ENCODE results near the gene TLNRD1. TPM values are rescaled to one million over a fixed set of nuclear protein-coding genes. Genes with fewer than 3 reads are reported as not detected.

Gene TLNRD1
- total RNA-seq, 1 experiment from 2014 or later = 19.3 TPM

- Histone ChIP-seq H3K4me1 (ENCODE audit: insufficient read depth, low read length) (no peaks in the 10 kb centered on the region), H3K9ac (ENCODE audit: extremely low read depth, insufficient read length, low read length) (no peak overlapping the region), H4K91ac (ENCODE audit: insufficient read length, low read depth, low read length) (no peak overlapping the region), H3K4me2 (ENCODE audit: insufficient read depth, insufficient read length, low read length) (no peak overlapping the region), H3T11ph (ENCODE audit: low read length) (no peak overlapping the region), H2BK20ac (ENCODE audit: low read depth, low read length, poor library complexity, severe bottlenecking) (no peak overlapping the region), H2BK15ac (ENCODE audit: low read depth, low read length) (no peak overlapping the region), H2AK5ac (ENCODE audit: insufficient read length, low read length) (no peak overlapping the region), H4K8ac (replicated peaks; ENCODE audit: insufficient read length, low read depth, low read length) (no peak overlapping the region), H3K79me1 (ENCODE audit: insufficient read depth, low read depth, low read length, poor library complexity, severe bottlenecking) (no peaks in the 10 kb centered on the region), H3K9me3 (ENCODE audit: control insufficient read depth, low read depth, low read length) (no peaks in the 10 kb centered on the region), H3K18ac (ENCODE audit: insufficient read length, low read depth, low read length) (no peak overlapping the region), H3K27ac (ENCODE audit: insufficient read length, low read depth, low read length) (no peak overlapping the region), H3K79me2 (ENCODE audit: insufficient read depth, low read length) (no peaks in the 10 kb centered on the region), H2BK5ac (ENCODE audit: insufficient read length, low read length) (no peak overlapping the region), H3K14ac (ENCODE audit: insufficient read depth, low read length) (no peak overlapping the region), H4K5ac (ENCODE audit: insufficient read length, low read depth, low read length) (no peak overlapping the region), H2BK12ac (ENCODE audit: insufficient read length, low read depth, low read length) (no peak overlapping the region), H3K23me2 (ENCODE audit: insufficient read length, low read depth, low read length, poor library complexity, severe bottlenecking) (no peaks in the 10 kb centered on the region), H3K27me3 (ENCODE audit: insufficient read depth, low read length) (no peaks in the 10 kb centered on the region), H2AFZ (ENCODE audit: low read length) (no peak overlapping the region), H4K20me1 (ENCODE audit: control insufficient read depth, insufficient read depth, insufficient read length) (no peaks in the 10 kb centered on the region), H3K4ac (ENCODE audit: low read depth, low read length) (no peak overlapping the region), H3K23ac (ENCODE audit: insufficient read length, low read depth, low read length) (no peak overlapping the region), H2BK120ac (ENCODE audit: low read depth, low read length, poor library complexity, severe bottlenecking) (no peak overlapping the region), H3K56ac (ENCODE audit: insufficient read length, low read depth, low read length) (no peak overlapping the region)
- H3K4me3 Mint-ChIP-seq = no peak overlapping the region
- no peaks in the 10 kb centered on the region for H3K4me1 Mint-ChIP-seq
- no peaks in the 10 kb centered on the region; the same call in 1 of the 2 replicates for H3K27me3 Mint-ChIP-seq (ENCODE audit: low read depth)
- H3K27ac Mint-ChIP-seq = no peak overlapping the region; a peak in 1 of 7 replicates
- H3K36me3 Mint-ChIP-seq (ENCODE audit: insufficient read depth in 1 of 3, low read depth in 3 of 3) = no peaks in the 10 kb centered on the region
- no CpG with 5 or more reads among the region's 14 CpGs for WGBS (ENCODE audit: extremely low coverage, insufficient read length, low lambda C conversion rate)
- no peak for TF ChIP-seq CTCF (conservative IDR thresholded peaks at IDR 0.05)
- no peak for DNase-seq
- H3K9me3 Mint-ChIP-seq = no peaks in the 10 kb centered on the region
These were observed 37.4 kb downstream of the TLNRD1 start for GRCh38 chr15:81037952-81038743.
